ENCODE measurements around the gene ARVCF.

ARVCF gene

GRCh38 chr22:19984851-19985811 lies 31.5 kb downstream of the ARVCF start:
- DNase-seq, result no peak

- DNase-seq, result no peak
Observed at GRCh38 chr22:19984201-19984753, 32.3 kb downstream of the ARVCF start.

- DNase-seq, result no peak
Observed at GRCh38 chr22:19983741-19984140, 32.9 kb downstream of the ARVCF start.

- DNase-seq, result no peak
Observed at GRCh38 chr22:19982991-19983578, 33.5 kb downstream of the ARVCF start.

- DNase-seq, result no peak
Observed at GRCh38 chr22:19981961-19982920, 34.4 kb downstream of the ARVCF start.

GRCh38 chr22:19981171-19981960 lies 35.3 kb downstream of the ARVCF start:
- no peak for DNase-seq

GRCh38 chr22:19980766-19981165 lies 35.9 kb downstream of the ARVCF start:
- no peak for DNase-seq

- DNase-seq, result no peak
Observed at GRCh38 chr22:19979712-19980493, 36.7 kb downstream of the ARVCF start.

- no peak for DNase-seq
Observed at GRCh38 chr22:19978748-19979147, 37.9 kb downstream of the ARVCF start.

- no peak for DNase-seq
Observed at GRCh38 chr22:19977296-19978243, 39.1 kb downstream of the ARVCF start.

- no peak for DNase-seq
Observed at GRCh38 chr22:19976671-19977070, 40.0 kb downstream of the ARVCF start.

GRCh38 chr22:19975707-19976035 lies 41.0 kb downstream of the ARVCF start:
- DNase-seq, result no peak

- DNase-seq, result peak; percentile 57
Observed at GRCh38 chr22:19974935-19975706, 41.5 kb downstream of the ARVCF start.

GRCh38 chr22:19974268-19974861 lies 42.3 kb downstream of the ARVCF start:
- peak; percentile 90 for DNase-seq

- DNase-seq, result no peak
Observed at GRCh38 chr22:19973551-19974267, 42.9 kb downstream of the ARVCF start.

GRCh38 chr22:19972652-19973550 lies 43.7 kb downstream of the ARVCF start:
- no peak for DNase-seq

GRCh38 chr22:19972251-19972650 lies 44.4 kb downstream of the ARVCF start:
- DNase-seq, result no peak
